HUDEP-2 (cell line): ENCODE results near the gene LRP5.
"Not testable (repeated sequence)": the region's sequence is repeated elsewhere in the genome, so short reads cannot be mapped to it uniquely, and the experiment has no call there.

ENCODE experiments used
- DNase-seq, 76 experiments: peaks; one replicate each; lab custom pipeline; 2025; ENCODE audit not compliant: unreplicated experiment in 76 of 76; lab: John Stamatoyannopoulos, UW

The LRP5 gene

GRCh38 chr11:68457898-68458249, 145.5 kb downstream of the LRP5 start:
- no peak for DNase-seq

DNA sequence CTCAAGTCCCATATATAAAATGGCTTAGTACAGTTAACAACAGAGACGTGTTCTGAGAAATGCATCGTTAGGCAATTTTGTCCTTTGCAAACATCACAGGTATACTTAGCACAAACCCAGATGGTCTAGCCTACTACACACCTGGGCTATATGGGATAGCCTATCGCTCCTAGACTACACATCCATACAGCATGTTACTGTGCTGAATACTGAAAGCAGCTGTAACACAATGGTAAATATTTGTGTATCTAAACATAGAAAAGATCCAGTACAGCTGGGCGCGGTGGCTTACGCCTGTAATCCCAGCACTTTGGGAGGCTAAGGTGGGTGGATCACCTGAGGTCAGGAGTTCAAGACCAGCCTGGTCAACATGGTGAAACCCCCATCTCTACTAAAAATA, 145.9 kb downstream of the LRP5 start:
- not testable (repeated sequence) for DNase-seq

DNA sequence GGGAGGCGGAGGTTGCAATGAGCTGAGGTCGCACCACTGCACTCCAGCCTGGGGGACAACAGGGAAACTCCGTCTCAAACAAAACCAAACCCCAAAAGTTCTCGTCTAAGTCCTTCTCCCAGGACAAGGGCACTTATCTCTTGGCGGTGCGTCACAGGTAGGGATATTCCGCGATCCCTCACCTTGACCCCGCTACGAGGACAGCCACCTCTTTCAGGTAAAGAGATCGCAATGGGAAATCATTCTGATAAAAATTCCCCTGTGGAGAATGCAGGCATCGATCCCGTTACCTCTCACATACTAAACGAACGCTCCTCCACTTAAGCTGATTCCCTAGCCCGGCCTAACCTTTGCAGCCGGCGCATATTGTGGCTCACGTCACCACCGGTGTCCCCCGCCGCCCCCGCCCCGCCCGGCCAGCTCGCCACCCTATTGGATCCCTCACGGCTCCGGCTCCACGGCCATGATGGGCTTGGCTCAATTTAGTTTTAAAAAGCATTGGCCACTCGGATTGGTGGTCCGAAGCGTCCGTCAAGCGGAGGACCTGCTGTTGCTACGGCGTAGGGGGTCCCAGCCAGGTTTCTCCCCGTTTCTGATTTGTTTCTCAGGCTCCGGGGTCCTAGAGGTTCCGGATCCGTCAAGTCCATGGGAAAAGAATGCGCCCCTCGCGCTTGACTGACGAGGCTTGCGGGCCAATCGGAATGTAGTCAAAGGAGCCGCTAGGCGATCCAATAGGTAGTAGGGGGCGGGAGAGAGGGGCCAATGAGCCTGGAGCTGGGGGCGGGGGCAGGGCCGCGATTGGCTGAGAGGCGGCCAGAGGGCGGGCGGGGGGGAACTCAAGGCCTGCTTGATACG, 147.7 kb downstream of the LRP5 start:
- DNase-seq = peak in 75 of 76 experiments; percentile 75 to 98 (median 92)

DNA sequence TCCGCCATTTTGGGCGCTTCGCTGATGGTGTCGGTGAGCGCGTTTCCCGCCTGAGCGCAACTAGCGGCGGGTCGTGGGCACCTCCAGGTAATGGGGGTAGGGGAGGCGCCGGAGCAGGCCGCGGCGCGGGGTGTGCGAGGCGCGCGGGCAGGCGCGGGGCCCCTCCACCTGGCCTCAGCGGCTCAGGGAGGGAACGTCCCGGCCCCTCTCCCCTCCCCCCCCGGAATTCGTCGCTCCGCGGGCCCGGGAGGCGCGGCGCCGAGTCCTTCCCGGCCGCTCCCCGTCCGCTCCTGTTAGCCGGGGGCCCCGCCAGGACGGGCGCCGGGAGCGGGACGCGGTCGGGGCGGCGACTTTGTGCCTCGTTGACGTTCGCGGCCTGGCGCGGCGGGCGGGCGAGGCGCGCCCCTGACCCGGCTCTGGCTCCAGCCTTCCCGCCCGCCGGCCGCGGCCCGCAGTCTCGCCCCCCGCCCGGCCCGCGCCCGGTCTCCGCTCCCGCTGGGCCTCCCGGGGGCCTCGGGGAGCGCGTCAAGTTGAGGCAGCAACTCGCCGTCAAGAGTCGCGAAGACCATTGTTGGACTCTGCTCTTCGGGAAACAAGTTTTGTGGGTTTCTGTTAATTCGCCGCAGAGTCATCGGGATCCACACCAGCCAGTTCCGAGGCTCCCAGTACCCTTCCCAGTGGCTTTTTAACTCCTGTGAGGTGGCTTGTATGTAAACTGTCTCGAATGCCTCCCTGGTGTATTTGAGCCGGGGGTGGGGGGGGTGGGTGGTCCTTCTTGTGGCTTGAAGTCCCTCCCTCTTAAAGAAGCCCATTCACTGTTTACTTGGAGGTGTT, 148.6 kb downstream of the LRP5 start, which contains the start of gene PPP6R3:
TSS of gene PPP6R3 (plus strand) at position 12 of the 834 bp plus-strand sequence. CDS start 76,913 bp downstream, outside the sequence.
- peak in 5 of 76 experiments; percentile 42 to 75 (median 58) for DNase-seq

GRCh38 chr11:68461575-68461917, 149.2 kb downstream of the LRP5 start:
- no peak for DNase-seq

DNA sequence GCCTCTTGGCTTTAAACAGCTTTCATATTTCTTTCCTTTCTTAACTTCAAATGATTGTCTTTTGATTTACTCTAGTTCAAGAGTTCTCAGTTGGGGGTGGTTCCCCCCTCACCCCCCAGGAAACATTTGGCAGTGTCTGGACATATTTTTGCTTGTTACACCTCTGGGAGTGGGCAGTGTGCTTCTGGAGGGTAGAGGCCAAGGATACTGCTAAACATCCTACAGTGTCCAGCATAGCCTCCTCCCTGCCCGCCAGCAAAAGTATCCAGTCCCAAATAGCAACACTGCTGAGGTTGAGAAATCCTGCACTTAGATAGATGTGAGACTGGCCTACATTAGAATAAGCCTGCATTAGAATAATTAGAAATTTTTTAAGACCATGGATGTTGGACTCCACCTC, 151.3 kb downstream of the LRP5 start:
- DNase-seq = no peak

DNA sequence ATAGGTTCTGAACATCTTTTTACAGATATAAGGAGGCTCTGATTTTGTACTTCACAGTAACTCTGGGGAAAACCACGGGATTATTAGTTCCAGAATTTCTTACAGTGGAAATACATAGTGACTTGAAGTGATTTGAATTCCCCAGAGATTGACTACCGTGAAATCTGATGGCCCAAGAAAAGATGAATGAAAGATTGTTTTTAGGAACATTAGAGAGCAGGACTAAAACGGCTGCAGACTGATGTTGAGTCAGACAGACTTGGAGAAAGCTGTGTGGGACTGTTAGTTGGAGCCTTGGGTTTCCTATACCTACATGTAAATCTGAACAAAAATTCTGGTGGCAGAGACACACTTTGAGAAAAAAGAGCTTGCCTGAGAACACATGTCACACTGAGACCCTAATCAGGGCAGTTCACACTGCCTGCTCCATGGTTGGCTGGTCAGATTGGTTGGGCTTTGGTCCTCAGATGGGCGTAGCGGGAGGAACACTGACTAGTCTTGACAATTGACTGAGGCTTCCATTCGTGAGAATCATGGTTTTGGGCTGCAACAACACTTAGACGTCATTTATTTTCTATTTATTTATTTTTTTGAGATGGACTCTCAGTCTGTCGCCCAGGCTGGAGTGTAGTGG, 154.9 kb downstream of the LRP5 start:
- DNase-seq = no peak

DNA sequence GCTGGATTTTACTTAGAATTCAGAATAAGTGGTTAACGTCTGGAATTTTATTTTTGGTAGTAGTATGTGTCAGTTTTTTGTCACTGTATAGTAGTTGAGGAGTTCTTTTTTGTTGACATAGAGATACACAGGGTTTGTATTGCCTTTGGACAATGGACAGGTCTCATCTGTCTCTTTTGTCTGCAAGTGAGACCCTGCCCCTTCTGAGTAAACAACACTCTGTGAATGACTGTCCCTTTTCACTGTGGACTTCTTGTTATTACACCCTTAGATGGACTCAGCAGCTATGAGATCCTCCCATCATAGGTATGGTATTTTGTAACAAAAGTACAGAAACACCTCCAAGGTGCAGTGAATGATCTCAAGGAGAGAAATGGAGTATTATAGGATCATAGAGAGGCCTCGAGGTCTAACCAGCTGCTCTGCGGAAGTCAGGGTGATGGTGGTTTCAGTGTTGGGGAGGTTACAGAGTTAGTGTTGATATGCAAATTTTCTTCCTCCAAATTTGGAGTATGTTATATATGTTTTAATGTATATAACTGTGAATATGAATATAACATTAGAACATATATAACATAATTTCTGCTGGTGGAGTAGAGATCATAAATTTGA, 155.9 kb downstream of the LRP5 start:
- no peak for DNase-seq

DNA sequence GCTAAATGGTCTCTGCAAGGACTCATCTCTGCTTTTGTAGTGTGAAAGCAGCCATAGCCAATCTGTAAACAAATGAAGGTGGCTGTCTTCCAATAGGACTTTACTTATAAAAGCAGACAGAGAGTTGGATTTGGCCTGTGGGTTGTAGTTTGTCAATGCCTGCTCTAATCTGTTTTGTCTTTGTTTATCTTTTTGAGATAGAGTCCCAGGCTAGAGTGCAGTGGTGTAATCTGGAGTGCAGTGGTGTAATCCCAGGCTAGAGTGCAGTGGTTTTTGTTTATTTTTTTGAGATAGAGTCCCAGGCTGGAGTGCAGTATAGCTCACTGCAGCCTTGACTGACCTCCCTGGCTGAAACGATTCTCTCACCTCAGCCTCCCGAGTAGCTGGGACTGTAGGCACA, 156.7 kb downstream of the LRP5 start:
- DNase-seq = no peak

GRCh38 chr11:68469642-68470041, 157.3 kb downstream of the LRP5 start:
- DNase-seq = no peak

- peak in 1 of 76 experiments; percentile 12 for DNase-seq
Observed at GRCh38 chr11:68470304-68470811, 158.0 kb downstream of the LRP5 start.

DNA sequence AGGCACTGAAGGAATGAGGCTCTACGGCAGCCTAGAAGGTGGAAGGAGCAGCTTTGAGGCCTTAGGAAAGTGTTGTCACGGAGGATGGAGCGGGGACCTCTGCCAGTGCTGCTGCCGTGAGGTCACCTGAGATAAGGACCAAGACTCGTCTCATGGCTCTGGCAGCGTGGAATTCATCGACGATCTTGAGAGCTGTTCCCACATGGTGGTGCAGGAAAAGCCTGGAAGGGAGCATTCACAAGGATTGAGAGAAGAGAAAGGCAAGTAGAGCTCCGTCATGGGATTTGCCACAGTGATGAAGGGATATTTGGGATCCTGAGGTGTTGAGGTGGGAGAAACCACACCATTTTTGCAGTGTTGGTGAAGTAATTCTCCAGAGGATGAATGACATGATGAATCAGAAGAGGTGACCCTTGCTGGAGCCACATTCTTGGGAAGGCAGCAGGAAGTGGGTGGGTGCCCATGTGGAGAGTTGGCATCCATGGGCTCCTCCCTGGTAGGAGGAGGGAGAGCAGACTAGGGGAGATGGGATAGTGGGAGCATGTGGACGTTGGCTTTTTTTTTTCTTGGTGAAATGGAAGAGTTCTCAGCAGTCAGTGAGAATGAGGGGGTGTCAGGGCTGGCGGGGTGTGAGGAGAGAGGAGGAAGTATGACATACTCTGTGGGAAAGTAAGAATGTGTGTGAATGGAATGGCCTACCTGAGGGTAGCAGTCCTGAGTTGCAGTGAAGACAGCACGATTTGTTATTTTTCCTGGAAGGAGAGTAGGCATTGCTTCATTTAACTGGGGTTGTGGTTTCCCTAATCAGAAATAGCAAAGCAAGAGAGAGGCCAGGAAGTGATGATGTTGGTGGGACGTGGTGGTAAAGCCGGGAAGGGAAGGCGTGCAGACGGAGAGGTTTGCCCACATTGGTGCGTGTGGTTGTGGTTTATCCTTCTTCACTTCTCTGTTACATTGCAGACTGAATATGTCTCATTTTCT, 159.3 kb downstream of the LRP5 start:
- no peak for DNase-seq

DNA sequence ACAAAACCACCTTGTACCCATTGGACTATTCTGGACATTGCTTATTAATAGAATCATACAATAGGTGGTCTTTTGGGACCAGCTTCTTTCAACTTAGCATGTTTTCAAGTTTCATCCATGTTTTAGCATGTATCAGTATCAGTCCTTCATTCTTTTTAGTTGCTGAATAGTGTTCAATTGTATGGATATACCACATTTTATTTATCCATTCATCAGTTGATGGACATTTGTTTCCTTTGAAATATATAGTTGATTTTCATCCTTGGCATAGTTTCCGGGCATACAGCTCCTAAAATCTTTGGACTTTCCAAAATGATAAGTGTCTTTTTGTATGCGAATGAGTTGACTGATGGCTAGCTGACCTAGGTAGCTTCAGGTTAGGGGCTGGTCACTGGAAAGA, 160.4 kb downstream of the LRP5 start:
- no peak for DNase-seq

DNA sequence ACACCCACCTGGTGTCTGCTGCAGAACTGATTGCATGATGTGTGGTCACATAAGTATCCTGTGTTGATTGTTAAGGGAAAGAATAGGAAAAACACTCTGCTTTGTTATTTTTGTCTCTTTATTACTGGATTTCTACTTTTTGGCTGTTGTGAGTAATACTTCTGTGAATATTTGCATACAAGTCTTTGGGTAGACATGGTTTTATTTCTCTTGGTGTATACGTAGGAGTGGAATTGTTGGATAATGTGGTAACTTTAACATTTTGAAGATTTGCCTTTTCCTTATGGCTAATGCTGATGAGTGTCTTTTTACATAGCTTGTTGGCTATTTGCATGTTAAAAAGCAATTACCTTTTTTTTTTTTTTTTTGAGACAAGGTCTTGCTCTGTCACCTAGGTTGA, 161.3 kb downstream of the LRP5 start:
- no peak for DNase-seq

- not testable (repeated sequence) for DNase-seq
Observed at GRCh38 chr11:68475626-68476025, 163.2 kb downstream of the LRP5 start.

DNA sequence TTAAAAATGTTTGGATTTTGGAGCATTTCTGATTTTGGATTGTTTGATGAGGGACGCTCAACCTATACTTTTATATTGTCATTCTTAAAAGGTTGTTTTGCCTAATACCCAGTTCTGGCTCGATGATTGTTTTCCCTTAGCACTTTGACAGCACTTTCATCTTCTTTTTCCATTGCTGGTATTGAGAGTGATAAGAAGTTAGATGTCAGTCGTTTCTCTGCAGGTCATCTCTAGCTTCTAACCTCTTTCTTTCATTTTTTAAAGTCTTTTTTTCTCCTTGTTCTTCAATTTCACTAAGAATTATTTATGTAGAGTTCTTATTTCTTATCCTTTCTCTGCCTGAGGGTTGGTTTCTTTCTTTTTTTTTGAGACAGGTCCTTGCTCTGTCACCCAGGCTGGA, 167.0 kb downstream of the LRP5 start:
- no peak for DNase-seq

- no peak for DNase-seq
Observed at GRCh38 chr11:68480193-68480592, 167.8 kb downstream of the LRP5 start.

- DNase-seq = no peak
Observed at GRCh38 chr11:68480852-68481510, 168.6 kb downstream of the LRP5 start.
